HG02642 (cell line): Measurements from ENCODE around the gene FBLN5.

Experiments used
- ATAC-seq: cut with Tn5 transposase; IDR thresholded peaks from one replicate; pipeline ENCODE4 v1.9.1; 2021; ENCODE audit warnings: mild to moderate bottlenecking; ENCODE audit not compliant: unreplicated experiment, poor library complexity

FBLN5 gene

GRCh38 chr14:91947475-91948184 lies at the start of gene FBLN5:
Gene FBLN5 (minus strand): TSS chr14:91947694. CDS start chr14:91947229, 465 bp downstream.
- ATAC-seq: no peak

GRCh38 chr14:91996948-91997371 lies 49.5 kb upstream of the FBLN5 start:
- no peak for ATAC-seq

GRCh38 chr14:91987192-91987591 lies 39.7 kb upstream of the FBLN5 start:
- no peak for ATAC-seq

GRCh38 chr14:91985521-91986255 lies 38.2 kb upstream of the FBLN5 start:
- ATAC-seq: no peak

- no peak for ATAC-seq
Observed at GRCh38 chr14:91985008-91985407, 37.5 kb upstream of the FBLN5 start.

- no peak for ATAC-seq
Observed at GRCh38 chr14:91983588-91983987, 36.1 kb upstream of the FBLN5 start.

GRCh38 chr14:91980157-91980556 lies 32.7 kb upstream of the FBLN5 start:
- ATAC-seq: peak; percentile 71

GRCh38 chr14:91977884-91978283 lies 30.4 kb upstream of the FBLN5 start:
- ATAC-seq: no peak

GRCh38 chr14:91975763-91976162 lies 28.3 kb upstream of the FBLN5 start:
- no peak for ATAC-seq

- ATAC-seq: no peak
Observed at GRCh38 chr14:91971188-91971778, 23.8 kb upstream of the FBLN5 start.

- ATAC-seq: no peak
Observed at GRCh38 chr14:91968280-91968679, 20.8 kb upstream of the FBLN5 start.

GRCh38 chr14:91964724-91965123 lies 17.2 kb upstream of the FBLN5 start:
- ATAC-seq: no peak

GRCh38 chr14:91964011-91964410 lies 16.5 kb upstream of the FBLN5 start:
- ATAC-seq: no peak

- no peak for ATAC-seq
Observed at GRCh38 chr14:91963465-91963864, 16.0 kb upstream of the FBLN5 start.

- no peak for ATAC-seq
Observed at GRCh38 chr14:91961297-91962220, 14.1 kb upstream of the FBLN5 start.

- no peak for ATAC-seq
Observed at GRCh38 chr14:91957876-91958313, 10.4 kb upstream of the FBLN5 start.

- ATAC-seq: no peak
Observed at GRCh38 chr14:91956616-91957015, 9.1 kb upstream of the FBLN5 start.

- ATAC-seq: no peak
Observed at GRCh38 chr14:91955168-91955567, 7.7 kb upstream of the FBLN5 start.

- ATAC-seq: no peak
Observed at GRCh38 chr14:91953170-91953985, 5.9 kb upstream of the FBLN5 start.
